ENCODE measurements around the gene SEC61A1.

SEC61A1 gene

DNA sequence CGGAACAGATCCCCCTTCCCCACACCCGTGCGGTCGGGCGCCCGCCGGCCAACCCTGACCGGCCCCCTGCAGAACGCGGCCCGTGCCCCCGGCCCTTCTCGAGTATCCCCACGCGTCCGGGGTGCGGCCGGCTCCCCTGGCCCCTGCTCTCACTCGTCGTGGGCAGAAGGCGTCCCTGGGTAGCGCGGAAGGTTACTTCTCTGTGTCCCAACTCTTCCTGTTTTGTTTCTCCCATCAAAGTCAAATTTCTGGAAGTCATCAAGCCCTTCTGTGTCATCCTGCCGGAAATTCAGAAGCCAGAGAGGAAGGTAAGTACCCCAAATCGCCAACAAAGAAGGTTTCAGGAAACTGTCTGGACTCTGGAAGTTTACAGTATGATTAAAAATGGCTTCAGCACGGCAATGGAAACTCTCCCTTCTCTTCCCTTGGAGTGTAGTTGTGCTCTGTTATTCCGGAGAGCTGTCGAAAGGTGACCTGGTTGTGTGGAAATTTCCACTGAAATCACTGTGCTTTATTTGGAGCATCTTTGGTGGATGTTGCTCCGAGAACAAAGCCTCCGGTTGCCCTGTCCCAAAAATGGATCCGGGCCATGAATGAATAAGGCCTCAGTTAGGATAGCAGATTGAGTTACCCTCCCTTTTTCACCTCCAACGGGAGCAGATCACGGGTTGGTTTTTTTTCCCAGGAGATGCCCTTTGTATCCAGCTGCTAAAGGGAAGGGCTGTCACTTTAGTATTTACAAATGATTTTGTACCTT is 536 bp downstream of the SEC61A1 start:
- DNase-seq (ENCODE audit: low spot score), result peak; percentile 26
- peak overlapping the region; percentile 87 for H3K27ac ChIP-seq
- POLR2A ChIA-PET (ENCODE audit: low non-redundant PET), result no interaction called here
- CTCF ChIA-PET, result interaction anchor here (0.6 to 0.7 kb wide), 2 partner anchors 21 to 113 kb away, joined by 4 read pairs; no protein-coding TSS in a partner anchor
- TF ChIP-seq CTCF (conservative IDR thresholded peaks at IDR 0.05; ENCODE audit: low read depth), result no peak

DNA sequence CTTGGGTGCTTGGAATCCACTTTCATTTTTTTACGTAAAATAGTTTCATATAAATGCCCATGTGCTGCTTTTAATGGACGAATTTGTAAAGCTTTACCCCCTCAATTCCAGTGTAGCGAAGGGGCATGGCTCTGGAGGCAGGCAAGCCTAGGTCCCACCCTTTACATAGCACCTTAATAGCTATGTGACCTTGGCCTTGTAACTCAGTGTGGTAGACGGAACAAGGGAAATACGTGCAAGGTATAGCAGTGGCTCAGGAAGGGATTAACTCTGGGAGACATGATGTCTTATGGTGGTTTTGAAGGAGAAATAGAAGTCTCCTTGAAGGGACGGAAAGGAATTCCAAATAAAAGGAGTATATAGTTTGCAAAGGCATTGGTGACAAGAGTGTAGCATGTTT is 1.4 kb downstream of the SEC61A1 start:
- CTCF ChIA-PET, result no interaction called here
- POLR2A ChIA-PET (ENCODE audit: low non-redundant PET), result interaction anchor here (0.5 kb wide), 1 partner anchor 505 kb away, joined by 6 read pairs; no protein-coding TSS in a partner anchor
- H3K27ac ChIP-seq, result no peak overlapping the region
- no peak for DNase-seq (ENCODE audit: low spot score)
- TF ChIP-seq CTCF (conservative IDR thresholded peaks at IDR 0.05; ENCODE audit: low read depth), result no peak

DNA sequence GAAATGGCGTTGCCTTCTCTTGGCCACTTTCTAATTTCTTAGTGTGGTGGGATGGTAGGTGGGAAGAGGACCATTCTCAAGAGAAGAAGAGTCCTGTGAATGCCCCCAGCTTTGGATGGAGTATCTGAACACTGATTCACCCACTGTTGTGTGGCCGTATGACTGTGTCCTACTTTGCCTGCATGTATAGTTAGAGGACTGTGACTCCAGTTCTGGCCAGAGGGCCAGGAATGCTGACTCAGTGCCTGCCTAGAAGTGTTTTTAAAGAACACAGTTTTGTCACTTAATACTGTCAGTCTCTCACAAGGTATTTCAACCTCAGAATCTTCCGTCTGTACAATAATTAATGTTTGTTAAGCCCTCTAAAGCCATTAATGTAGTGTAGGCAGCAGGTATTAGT is 2.1 kb downstream of the SEC61A1 start:
- no peak for TF ChIP-seq CTCF (conservative IDR thresholded peaks at IDR 0.05; ENCODE audit: low read depth)

DNA sequence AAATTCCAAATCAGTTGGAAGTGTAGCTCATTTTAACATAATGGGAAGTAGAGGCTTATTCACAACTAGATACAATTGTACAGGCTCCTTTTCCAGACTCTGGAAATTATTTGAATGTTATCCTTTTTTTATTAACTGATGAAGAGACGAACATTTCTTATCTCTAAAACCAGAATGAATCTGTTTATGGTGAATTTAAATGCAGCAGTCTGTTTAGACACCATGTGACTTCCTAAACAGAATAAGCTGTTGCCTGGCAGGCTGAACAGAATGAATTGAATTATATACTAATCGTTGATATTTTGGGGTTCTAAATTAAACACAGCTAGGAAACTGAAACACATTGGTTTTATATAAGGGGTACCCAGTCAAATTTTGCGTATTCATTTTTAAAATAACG is 4.0 kb downstream of the SEC61A1 start:
- H3K27ac ChIP-seq, result no peak overlapping the region
- POLR2A ChIA-PET (ENCODE audit: low non-redundant PET), result no interaction called here
- no peak for DNase-seq (ENCODE audit: low spot score)
- CTCF ChIA-PET, result no interaction called here
- no peak for TF ChIP-seq CTCF (conservative IDR thresholded peaks at IDR 0.05; ENCODE audit: low read depth)

More for the DNA sequence above, 2.1 kb downstream of the SEC61A1 start:
- no peak overlapping the region for H3K27ac ChIP-seq
- DNase-seq (ENCODE audit: low spot score), result peak; percentile 23
- ChIA-PET POLR2A (ENCODE audit: low non-redundant PET) (no interaction called here), CTCF (no interaction called here)

GRCh38 chr3:128060473-128061381 is 8.5 kb downstream of the SEC61A1 start:
- peak; percentile 64 for DNase-seq (ENCODE audit: low spot score)
- no peak overlapping the region for H3K27ac ChIP-seq
- ChIA-PET POLR2A (ENCODE audit: low non-redundant PET) (no interaction called here), CTCF (no interaction called here)
- no peak for TF ChIP-seq CTCF (conservative IDR thresholded peaks at IDR 0.05; ENCODE audit: low read depth)

DNA sequence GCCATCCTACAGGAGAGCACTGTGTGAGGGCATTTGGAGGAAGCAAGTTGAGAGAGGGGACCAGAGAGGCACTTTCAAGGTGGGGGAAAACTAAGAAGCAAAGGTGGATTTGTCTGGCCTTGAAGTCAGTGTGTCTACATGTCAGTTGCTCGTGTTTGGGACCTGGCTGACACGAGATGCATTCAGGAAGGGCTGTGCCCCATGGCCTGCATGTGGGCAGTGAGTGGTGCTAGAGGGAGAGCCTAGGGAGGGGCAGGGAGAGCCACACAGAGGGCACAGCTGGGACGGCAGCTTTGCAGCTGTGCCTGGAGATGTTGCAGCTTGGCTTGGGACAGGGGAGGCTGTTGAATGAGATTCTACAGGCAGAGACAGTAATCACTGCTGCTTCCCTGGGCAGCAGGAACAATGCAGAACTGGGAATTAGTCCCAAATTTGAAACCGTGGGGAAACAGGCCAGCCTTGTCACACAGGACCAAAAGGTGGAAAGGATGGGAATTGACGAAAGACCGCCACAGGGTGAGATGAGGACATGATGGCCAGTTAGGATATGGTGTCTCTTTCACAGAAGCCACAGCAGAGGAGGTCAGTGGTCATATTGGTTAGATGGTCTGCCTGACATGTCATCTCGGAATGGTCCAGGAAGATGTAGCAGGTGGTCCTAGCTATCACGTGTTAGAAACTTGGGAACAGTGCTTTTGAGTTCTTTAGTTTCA is 10.0 kb downstream of the SEC61A1 start:
- TF ChIP-seq CTCF (conservative IDR thresholded peaks at IDR 0.05; ENCODE audit: low read depth), result no peak
- CTCF ChIA-PET, result interaction anchor here (0.6 kb wide), 1 partner anchor 20 kb away, joined by 5 read pairs; no protein-coding TSS in a partner anchor
- POLR2A ChIA-PET (ENCODE audit: low non-redundant PET), result no interaction called here
- H3K27ac ChIP-seq, result peak overlapping the region; percentile 74
- no peak for DNase-seq (ENCODE audit: low spot score)
